GM19035 (cell line): ENCODE data around the gene MTMR3.

Source experiments
- ATAC-seq: cut with Tn5 transposase; IDR thresholded peaks from one replicate; pipeline ENCODE4 v1.9.1; 2021; ENCODE audit not compliant: unreplicated experiment

Gene MTMR3

DNA sequence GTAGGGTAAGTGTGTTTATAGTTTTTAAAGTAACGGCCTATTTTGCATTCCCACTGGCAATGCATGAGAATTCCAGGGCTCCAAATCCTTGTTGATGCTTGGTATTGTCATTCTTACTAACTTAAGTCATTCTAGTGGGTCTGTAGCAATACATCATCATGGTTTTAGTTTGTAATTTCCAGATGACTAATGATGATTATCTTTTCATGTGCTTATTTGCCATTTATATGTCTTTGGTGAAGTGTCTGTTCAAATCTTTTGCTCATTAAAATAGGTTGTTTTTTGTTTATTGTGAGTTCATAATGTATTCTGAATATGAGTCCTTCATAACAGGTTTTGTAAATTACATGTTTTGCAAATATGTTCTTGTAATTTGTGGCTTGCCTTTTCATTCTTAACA lies 31.2 kb downstream of the MTMR3 start:
- no peak for ATAC-seq

DNA sequence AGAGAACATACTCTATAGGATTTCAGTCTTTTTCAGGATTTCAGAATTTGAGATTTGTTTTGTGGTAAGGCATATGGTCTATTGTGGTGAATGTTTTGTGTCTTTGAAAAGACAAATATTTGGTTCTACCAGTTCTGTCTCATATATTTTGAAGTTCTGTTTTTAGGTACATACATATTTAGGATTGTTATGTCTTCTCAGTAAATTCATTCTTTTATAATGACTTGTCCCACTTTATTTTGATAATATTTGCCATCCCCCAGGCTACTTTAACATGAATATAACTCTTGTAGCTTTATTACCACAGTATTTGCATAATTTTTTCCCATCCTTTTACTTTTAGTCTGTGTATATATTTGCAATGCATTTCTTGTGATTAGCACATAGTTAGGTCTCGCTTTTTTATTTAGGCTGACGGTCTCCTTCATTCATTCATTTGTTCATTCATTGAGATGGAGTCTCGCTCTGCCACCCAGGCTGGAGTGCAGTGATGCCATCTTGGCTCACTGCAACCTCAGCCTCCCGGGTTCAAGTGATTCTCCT lies 32.1 kb downstream of the MTMR3 start:
- ATAC-seq: no peak

DNA sequence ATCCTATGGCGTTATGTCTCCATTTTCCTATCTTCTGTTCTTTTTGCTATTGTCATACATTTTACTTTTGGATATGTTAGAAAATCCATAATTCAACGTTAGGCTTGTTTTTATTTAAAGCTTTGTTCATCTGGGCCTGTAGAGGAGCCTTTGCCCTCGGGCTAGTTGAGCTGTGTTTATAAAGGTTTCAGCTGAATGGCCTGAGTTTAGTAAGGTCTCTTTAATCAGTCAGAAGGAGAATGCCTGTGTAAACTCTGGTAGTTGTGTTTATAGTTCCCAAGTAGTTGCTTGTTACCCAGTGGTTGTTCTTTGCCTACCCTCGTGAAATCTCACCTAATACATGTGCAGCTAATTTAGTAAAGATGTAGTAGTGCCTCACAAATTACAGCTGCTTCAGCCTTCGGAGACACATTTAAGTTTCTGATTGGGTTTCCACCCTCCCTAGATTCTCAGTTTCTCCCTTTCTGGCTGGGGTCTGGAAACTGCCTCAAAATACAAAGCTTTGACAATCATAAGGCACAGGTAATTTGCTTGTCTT lies 33.1 kb downstream of the MTMR3 start:
- ATAC-seq: no peak

DNA sequence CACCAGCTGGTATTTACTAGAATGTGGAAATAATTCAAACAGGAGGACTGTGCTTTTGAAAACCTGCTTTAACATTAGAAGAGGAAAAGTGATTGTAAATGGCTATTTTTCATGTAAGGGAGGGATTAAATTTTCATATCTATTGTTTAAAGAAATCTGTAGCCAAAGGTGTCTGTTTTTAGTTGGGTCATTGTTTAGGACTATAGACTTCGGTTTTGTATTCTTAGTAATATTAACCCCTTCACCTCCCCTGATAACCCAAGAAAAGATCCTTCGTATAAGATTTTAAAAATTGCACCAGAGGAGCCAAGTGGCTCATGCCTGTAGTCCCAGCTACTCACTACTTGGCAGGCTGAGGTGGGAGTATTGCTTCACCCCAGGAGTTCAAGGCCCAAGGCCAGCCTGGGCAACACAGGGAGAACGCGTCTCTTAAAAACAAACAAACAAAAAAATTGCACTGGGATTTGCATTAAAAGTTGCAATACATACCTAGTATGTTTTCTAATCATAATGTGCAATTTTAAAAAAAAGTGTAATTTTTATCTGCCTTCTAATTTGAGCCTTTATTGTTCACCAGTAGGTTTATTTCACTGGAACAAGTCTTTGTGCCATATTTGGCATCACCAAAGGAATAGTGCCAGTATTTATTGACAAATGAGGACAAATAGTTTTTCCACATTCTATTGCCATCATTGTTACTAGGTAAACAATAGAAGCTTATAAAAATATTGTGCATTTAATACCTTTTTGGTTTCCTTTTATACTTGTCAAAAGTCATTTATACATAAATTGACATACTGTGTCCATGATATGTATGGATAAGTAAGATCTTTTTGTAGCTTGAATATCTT lies 34.3 kb downstream of the MTMR3 start:
- ATAC-seq: no peak

DNA sequence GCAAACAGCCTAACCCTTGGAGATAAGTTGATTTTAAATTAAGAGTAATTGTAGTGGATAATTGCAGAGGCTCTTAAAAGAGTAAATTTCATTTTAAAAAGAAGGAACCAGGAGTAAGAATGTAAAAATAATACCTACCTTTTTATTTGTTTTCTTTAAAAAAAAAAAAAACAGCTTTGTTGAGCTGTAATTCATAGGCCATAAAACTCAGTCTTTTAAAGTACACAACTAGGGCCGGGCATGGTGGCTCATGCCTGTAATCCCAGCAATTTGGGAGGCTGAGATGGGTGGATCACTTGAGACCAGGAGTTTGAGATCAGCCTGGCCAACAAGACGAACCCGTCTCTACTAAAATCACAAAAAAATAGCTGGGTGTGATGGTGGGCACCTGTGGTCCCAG lies 42.4 kb downstream of the MTMR3 start:
- no peak for ATAC-seq

DNA sequence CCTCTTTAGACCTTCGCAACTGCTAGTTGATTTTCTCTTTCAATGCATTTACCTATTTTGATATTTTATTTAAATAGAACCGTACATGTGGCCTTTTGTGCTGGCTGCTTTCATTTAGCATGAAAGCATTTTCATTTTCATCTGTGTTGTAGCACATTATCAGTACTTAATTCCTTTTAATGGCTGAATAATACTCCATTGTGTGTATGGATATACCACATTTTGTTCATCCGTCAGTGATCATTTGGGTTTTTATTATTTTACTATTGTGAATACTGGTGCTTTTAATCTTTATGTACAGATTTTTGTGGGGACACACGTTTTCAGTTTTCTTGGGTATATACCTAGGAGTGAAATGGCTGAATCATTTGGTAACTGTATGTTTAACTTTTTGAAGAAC lies 43.1 kb downstream of the MTMR3 start:
- no peak for ATAC-seq

DNA sequence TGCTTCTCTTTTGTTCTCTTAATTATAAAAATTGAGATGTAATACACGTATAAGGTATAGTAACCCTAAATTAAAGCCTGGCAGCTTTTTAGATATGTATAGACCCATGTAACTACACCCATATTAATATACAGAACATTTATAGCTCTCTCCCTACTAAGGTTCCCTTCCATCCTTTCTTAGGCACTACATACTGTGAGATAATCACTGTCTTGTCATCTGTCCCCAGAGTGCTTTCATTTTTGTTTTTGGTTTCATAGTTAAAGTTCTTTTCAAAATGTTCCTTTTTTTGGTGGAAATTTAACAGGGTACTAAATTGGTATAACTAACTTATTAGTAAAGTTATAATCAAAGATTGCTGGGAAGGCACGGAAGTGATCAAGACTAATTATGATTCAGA lies 49.2 kb downstream of the MTMR3 start:
- no peak for ATAC-seq

DNA sequence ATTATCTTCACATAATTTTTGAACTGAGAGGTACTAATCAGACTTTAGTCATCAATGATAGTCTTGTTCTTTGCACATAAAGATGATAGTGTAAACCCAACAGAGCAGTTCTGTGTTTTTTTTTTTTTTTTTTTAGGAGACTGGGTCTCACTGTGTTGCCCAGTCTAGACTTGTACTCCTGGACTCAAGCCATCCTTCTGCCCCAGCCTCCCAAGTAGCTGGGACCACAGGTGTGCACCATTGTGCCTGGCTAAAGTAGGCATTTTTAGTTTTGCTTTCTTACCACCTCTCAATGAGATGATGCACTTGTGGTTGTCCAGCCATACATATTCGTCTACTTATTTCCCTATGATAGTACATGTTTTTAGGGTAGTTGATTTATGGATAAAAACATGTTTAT lies 50.6 kb downstream of the MTMR3 start:
- no peak for ATAC-seq

DNA sequence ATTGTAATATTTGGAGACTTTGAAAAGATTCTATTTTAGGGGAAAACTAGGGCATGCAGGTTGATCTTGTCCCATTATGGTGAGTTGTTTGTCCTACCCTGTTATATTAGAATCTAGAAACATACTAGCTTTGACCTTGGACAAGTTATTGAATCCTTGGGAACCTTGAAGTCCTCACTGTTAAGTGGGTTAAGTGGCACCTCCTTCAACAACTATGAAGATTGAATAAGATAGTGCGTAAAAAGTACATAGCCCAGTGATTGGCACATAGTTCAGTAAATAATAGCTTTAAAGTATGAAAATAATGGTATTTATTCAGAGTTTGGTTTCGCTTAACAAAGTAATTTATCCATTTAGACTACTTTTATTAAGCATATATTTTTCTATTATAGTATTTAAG lies 51.6 kb downstream of the MTMR3 start:
- ATAC-seq: no peak

DNA sequence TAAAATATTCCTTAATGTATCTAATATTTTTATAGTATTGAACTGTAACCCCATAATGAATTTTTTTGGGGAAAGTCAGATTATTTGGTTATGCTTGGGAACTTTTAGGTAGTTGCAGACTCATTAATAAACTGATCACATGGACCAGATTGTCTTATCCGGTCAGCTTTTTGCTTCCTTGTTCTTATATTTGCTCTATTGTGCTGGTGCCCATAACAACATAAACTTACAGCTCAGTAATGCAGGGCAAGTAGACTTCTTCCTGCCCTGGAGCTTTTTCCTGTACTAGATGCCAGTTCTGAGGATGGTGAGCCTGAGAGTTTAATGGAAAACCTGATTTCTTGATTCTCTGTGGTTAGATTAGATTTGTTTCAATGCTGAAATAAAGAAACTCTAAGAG lies 53.2 kb downstream of the MTMR3 start:
- no peak for ATAC-seq

DNA sequence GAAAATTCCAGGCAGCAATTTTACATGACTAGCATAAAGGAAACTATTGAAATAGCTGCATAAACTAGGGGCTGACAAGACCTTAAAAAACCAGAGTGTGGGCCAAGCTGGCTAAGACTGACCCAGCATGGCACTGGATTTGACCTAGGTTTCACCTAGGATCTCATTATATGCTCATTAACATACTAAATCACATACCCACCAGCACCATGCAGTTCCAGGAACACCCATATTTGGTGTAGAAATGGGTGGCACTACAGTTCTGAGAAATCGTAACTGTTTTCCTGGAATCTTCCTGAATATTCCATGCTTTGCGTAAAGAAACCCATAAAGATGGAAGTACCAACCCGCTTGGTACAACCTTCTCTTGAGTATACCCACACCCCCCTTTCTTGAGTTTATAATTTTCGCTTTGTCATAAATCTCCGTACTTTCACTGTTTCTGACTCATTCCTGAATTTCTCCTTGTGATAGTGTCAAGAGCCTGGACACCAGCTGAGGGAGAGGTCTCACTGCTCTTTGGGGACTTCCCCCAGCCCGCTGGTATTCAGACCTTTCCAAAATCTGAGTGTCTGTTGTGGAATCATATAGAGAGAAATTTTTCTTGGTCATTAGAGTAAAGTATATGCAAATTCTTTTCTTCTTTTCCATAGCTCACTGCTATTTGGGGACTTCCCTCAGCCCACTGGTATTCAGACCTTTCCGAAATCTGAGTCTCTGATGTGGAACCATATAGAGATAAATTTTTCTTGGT lies 55.1 kb downstream of the MTMR3 start:
- no peak for ATAC-seq

DNA sequence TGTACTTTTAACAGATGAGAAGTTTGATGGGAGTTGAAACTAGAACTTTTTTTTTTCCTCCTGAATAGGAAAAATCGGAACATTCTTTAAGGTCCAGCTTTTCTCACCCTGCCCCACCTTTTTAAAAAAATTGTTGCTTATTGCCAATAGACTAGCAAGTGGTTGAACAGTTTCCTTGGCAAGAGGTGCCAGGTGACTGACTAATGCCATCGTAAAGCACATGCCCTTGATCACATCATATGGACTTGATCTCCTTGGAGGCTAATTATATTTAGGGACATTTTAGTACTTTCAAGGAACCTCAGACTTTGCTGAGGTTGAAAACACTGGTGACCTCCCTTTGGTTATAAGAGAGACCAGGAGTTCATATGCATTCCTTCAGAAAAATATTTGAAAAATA lies 57.6 kb downstream of the MTMR3 start:
- ATAC-seq: no peak

DNA sequence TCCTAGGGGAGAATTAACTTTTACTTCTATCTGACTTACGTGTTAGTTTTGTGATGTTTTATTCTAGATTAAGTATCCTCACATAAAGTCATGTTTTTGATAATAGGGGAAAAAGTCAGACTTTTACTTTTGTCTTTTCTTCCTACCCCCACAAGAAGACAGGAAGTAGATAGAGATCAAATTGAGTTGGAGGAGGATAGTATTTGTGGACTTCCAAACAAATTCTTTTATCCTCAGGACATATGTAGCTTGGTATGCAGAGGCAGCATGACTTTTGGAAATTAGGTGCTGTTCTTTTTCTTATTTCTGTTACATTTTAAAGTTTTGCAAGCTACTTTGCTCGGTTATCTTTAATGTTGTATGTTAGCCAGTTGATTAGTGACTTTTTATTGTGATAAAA lies 61.4 kb downstream of the MTMR3 start:
- no peak for ATAC-seq

DNA sequence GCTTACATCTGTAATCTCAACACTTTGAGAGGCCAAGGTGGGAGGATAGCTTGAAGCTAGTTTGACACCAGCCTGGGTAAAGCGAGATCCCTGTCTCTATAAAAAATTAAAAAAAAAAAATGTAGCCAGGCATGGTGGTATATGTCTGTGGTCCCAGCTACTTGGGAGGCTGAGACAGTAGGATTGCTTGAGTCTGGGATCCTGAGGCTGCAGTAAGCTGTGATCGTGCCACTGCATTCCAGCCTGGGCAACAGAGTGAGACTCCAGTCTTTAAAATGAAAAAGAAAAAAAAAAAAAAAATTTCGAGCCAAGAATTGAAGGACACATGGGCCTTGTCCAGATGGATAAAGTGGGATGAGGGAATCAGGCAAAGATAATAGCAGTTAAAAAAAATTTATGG lies 62.5 kb downstream of the MTMR3 start:
- ATAC-seq: no peak

DNA sequence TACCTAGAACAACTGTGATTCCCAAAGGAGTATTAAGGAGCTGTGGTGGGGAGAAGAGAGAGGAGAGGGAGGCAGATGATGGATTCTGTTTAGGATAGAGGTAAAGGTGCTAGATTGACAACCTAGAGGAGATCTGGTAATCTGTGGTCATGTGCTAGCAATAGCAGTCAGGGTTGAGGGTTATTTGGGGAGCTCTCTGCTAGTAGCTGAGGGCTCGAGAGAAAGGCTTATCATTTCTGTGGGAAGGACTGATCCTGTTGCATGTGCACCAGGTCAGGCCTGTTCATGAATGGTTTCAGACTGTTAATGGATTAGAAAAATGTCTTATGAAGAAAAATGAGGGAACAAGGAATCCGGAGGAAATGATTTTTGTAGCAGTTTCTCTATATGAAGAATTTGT lies 63.2 kb downstream of the MTMR3 start:
- no peak for ATAC-seq

DNA sequence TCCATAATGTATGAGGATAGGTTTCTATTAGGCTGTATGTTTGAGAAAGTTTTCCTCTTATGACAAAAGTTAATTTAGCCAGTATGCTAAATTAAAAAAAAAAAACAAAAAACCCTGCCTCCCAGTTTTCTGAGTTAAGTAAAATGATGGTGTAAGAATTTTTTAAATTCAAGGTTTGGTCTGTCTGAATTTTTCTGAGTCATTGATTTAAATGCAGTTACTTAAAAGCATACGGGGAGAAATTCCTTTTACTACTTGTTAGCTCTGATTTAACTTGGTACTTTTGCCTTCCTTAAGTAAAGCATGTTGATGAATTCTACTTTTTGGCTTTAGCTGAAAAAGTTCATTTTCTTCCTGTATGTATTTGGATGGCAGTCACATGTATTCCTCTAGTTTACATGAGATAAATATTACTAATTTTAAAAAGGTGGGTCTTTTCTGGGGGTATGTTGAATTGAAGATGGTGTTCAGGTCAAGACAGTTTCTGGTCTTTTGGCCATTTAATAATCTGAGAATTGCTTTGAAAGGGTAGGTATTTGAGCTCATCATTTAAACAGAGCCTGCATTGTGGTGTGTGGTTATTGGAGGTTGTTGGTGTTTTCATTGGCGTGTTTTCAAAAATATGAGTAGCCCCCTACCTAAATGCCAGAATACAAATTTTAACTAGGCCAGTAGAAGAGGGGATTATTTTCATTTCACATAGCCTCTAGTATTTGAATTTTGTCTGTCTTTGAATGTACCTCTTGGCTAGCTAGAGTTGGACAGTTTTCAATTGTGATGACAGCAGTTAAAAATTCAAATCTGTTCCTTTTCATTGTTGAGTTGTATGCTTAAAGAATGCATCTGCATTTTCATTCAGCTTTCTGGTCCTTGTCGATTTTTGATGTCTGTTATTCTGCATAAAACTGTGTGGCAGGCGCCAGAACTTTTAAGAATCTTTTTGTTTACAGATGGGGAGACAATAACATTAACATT lies 64.7 kb downstream of the MTMR3 start:
- ATAC-seq: no peak

DNA sequence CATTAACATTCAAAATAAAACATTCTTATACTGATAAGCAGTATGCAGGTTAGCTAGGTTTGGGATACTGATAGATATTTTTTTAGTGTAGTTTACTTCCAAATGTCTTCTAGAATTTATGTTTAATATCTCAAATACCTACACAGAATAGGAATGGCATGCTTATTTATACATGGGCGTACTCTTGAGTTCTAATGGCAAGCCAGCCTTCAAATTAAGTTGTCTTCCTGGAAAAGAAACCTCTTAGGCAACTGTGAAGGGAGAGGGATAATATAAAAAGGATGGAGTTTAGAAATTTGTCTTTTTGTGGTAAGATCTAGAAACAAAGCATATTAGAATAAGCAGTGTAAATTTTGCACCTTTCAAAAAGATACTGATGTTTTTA lies 65.4 kb downstream of the MTMR3 start:
- no peak for ATAC-seq

DNA sequence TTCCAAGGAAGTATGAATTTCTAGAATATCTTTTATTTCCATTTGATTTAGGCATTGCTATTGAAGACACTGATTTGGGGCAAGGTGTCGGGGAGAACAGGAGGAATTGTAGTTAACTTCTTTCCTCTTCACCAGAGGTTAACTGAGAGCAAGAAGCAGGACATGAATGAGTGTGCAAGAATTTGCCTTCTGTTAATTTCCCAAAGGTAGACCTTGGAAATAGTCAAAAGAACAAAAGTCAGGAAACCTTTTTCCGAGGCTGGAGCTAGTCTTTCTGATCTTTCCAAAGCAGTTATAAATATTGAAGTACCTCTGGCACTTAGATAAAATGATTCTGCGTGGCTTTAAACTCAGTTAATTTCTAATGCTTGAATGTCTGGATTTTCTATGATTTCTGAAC lies 66.9 kb downstream of the MTMR3 start:
- ATAC-seq: no peak

DNA sequence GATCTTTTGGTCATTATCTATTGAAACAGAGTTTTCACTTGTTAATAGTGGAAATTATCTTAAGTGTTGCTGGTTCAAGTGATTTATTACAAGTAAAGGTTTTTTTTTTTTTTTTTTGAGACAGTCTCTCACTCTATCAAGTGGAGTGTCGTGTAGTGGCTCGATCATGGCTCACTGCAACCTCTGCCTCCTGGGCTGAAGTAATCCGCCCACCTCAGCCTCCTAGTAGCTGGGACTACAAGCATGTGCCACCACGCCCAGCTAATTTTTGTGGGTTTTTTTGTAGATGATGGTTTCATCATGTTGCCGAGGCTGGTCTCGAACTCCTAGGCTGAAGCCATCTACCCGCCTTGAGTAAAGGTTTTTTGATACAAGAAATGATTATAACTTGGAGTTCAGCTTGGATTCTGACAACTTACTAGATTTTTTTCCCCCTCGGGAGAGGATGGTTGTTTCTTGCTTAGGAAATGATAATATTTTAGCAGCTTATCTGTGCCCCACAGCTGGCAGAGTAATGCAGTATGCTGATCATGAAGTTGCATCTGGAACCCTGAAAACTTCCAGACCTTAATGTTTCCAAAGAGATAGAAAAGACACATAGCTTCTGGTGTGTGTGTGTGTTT lies 68.9 kb downstream of the MTMR3 start:
- no peak for ATAC-seq

DNA sequence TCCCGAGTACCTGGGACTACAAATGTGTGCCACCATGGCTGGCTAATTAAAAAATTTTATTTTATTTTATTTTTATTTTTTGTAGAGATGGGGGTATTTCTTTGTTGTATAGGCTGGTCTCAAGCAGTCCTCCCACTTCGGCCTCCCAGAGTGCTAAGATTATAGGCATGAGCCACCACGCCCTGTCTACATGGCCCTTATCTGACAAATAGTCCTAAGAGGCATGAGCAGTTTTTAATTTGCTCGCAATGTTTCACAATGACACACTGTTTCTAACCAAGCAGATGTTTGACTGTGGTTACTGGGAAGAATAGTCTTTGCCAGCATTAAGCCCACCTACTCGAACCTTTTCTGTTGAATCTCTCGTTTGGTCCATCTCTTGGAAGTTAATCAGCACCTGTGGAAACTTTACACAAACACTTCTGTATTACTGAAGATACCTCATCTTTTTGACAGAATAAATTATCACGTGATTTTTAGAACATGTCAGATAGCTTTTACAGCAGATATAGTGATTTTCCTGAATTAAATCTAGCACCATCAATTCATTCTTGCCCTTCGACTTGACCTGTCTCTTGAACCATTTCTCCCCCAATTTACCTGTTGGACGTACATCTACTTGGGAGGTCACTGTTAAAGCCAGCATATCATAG lies 71.4 kb downstream of the MTMR3 start:
- no peak for ATAC-seq
